Lower lobe of right lung (tissue), 2 donors: Measurements from ENCODE around the gene DNAH11. TPM values are rescaled to one million over a fixed set of nuclear protein-coding genes. Genes with fewer than 3 reads are reported as not detected.
"Not testable (repeated sequence)": the region's sequence is repeated elsewhere in the genome, so short reads cannot be mapped to it uniquely, and the experiment has no call there.

ENCODE experiments used
- ATAC-seq, 2 donors: fragments of 200-7000 bp; cut with Tn5 transposase; one replicate each; pipeline ENCODE4 v1.9.1; 2020 to 2022; ENCODE audit warnings: mild to moderate bottlenecking in 2 of 2, moderate library complexity in 2 of 2
- DNase-seq: peaks from one replicate; pipeline ENCODE4 v3.0.0-alpha.2; 2020
- H3K27ac ChIP-seq: fragments of 200-600 bp; one replicate; pipeline ENCODE4 v1.8.0; 2022
- H3K27me3 ChIP-seq: fragments of 200-600 bp; one replicate; pipeline ENCODE4 v1.8.0; 2022; ENCODE audit warnings: low read depth
- H3K36me3 ChIP-seq: fragments of 200-600 bp; one replicate; pipeline ENCODE4 v1.8.0; 2022; ENCODE audit warnings: mild to moderate bottlenecking
- H3K4me1 ChIP-seq: fragments of 200-600 bp; one replicate; pipeline ENCODE4 v1.8.0; 2022
- H3K4me3 ChIP-seq: fragments of 200-600 bp; one replicate; pipeline ENCODE4 v1.8.0; 2022; ENCODE audit warnings: mild to moderate bottlenecking
- H3K9me3 ChIP-seq: fragments of 200-600 bp; one replicate; pipeline ENCODE4 v1.8.0; 2022
- CTCF ChIP-seq: fragments of 200-600 bp; IDR thresholded peaks from one replicate; pipeline ENCODE4 v1.8.0; 2022; ENCODE audit warnings: antibody characterized with exemption, mild to moderate bottlenecking
- intact Hi-C: fragments of 100-400 bp; cut with DNase I; formaldehyde crosslinking; loops from one replicate; pipeline ENCODE4 v1.11.0; 2022
- total RNA-seq: library from RNA; stranded (reverse); fragmentation: NEBNext Ultra II Directional; extraction: Animal tissue kit (Norgen Biotek cat#: 25700); gene quantifications from one replicate; pipeline ENCODE4 v1.2.1, GENCODE V29; 2021
- donor health status: DM: no; HTN: yes; CAD: no; lungs with severe emphysema.

DNAH11 gene
- total RNA-seq, 1 donor from 2014 or later = 8.9 TPM

- Histone ChIP-seq H3K4me1 (no peaks in the 10 kb centered on the region), H3K36me3 (no peaks in the 10 kb centered on the region), H3K4me3 (no peak overlapping the region), H3K27ac (no peak overlapping the region), H3K9me3 (peaks cover 4% of the 10 kb centered on the region), H3K27me3 (no peaks in the 10 kb centered on the region)
- intact Hi-C loops = no loop called here
- no peak for DNase-seq
- ATAC-seq = no peak
- peak; percentile 40 for TF ChIP-seq CTCF
Measured at GRCh38 chr7:21526007-21526406, 16.8 kb upstream of the DNAH11 start.

GRCh38 chr7:21526448-21526847, 16.4 kb upstream of the DNAH11 start:
- Histone ChIP-seq H3K9me3 (peaks cover 4% of the 10 kb centered on the region), H3K27me3 (no peaks in the 10 kb centered on the region), H3K4me3 (no peak overlapping the region), H3K27ac (no peak overlapping the region), H3K36me3 (no peaks in the 10 kb centered on the region), H3K4me1 (no peaks in the 10 kb centered on the region)
- no peak for ATAC-seq
- no peak for DNase-seq
- intact Hi-C loops = no loop called here
- TF ChIP-seq CTCF = no peak

GRCh38 chr7:21532485-21532884, 10.4 kb upstream of the DNAH11 start:
- H3K4me3 ChIP-seq, H3K27ac ChIP-seq, H3K9me3 ChIP-seq, H3K27me3 ChIP-seq, DNase-seq, intact Hi-C loops, H3K36me3 ChIP-seq, H3K4me1 ChIP-seq, ATAC-seq: not testable (repeated sequence)

- H3K4me1 ChIP-seq, H3K4me3 ChIP-seq, intact Hi-C loops, H3K27ac ChIP-seq, H3K9me3 ChIP-seq, DNase-seq, H3K36me3 ChIP-seq, H3K27me3 ChIP-seq, ATAC-seq: not testable (repeated sequence)
Measured at GRCh38 chr7:21533646-21534045, 9.2 kb upstream of the DNAH11 start.

GRCh38 chr7:21536445-21537118, 6.3 kb upstream of the DNAH11 start:
- H3K27me3 ChIP-seq, H3K9me3 ChIP-seq, ATAC-seq, H3K36me3 ChIP-seq, DNase-seq, H3K4me1 ChIP-seq, H3K4me3 ChIP-seq, H3K27ac ChIP-seq, intact Hi-C loops: not testable (repeated sequence)

GRCh38 chr7:21538936-21539495, 3.8 kb upstream of the DNAH11 start:
- H3K4me3 ChIP-seq = no peak overlapping the region
- H3K36me3 ChIP-seq = no peaks in the 10 kb centered on the region
- DNase-seq (no peak), ATAC-seq (no peak)
- H3K27ac ChIP-seq = no peak overlapping the region
- peaks cover 31% of the 10 kb centered on the region for H3K27me3 ChIP-seq
- TF ChIP-seq CTCF = no peak
- intact Hi-C loops = no loop called here
- H3K9me3 ChIP-seq = no peaks in the 10 kb centered on the region
- peaks cover 16% of the 10 kb centered on the region for H3K4me1 ChIP-seq

- intact Hi-C loops = no loop called here
- H3K9me3 ChIP-seq = no peaks in the 10 kb centered on the region
- H3K27me3 ChIP-seq = peaks cover 31% of the 10 kb centered on the region
- peak overlapping the region; percentile 59 for H3K4me3 ChIP-seq
- H3K27ac ChIP-seq = no peak overlapping the region
- H3K36me3 ChIP-seq = no peaks in the 10 kb centered on the region
- DNase-seq (no peak), ATAC-seq (peak; percentile 61 to 63)
- TF ChIP-seq CTCF = no peak
- H3K4me1 ChIP-seq = peaks cover 18% of the 10 kb centered on the region
Measured at GRCh38 chr7:21543528-21544302, 876 bp downstream of the DNAH11 start.
